NCI-H82 treated with DMSO at 0.1 percent for 48 hours (cell line): ENCODE measurements around the gene RPS2.

Experiments used
- DNase-seq: peaks from one replicate; lab custom pipeline; 2025; ENCODE audit not compliant: unreplicated experiment; lab: John Stamatoyannopoulos, UW

The RPS2 gene

GRCh38 chr16:1999866-2000514 is 35.4 kb upstream of the RPS2 start:
- DNase-seq, result no peak

GRCh38 chr16:1998852-1999801 is 34.5 kb upstream of the RPS2 start:
- DNase-seq, result no peak

GRCh38 chr16:1998360-1998835 is 33.8 kb upstream of the RPS2 start:
- DNase-seq, result no peak

- no peak for DNase-seq
Observed at GRCh38 chr16:1997494-1998359, 33.1 kb upstream of the RPS2 start.

- no peak for DNase-seq
Observed at GRCh38 chr16:1993731-1994131, 29.1 kb upstream of the RPS2 start.

GRCh38 chr16:1992704-1993317 is 28.2 kb upstream of the RPS2 start:
- no peak for DNase-seq

GRCh38 chr16:1991948-1992703 is 27.5 kb upstream of the RPS2 start:
- DNase-seq, result no peak

GRCh38 chr16:1991588-1991947 is 26.9 kb upstream of the RPS2 start:
- DNase-seq, result no peak

- DNase-seq, result no peak
Observed at GRCh38 chr16:1991135-1991551, 26.5 kb upstream of the RPS2 start.

GRCh38 chr16:1990351-1991134 is 25.9 kb upstream of the RPS2 start:
- DNase-seq, result no peak

GRCh38 chr16:1990101-1990350 is 25.4 kb upstream of the RPS2 start:
- no peak for DNase-seq

GRCh38 chr16:1989209-1990100 is 24.8 kb upstream of the RPS2 start, which contains the start of gene SYNGR3:
SYNGR3 (plus strand) TSS chr16:1989970; CDS start chr16:1990103, 133 bp downstream.
- DNase-seq, result no peak

GRCh38 chr16:1987198-1987597 is 22.6 kb upstream of the RPS2 start:
- DNase-seq, result no peak

GRCh38 chr16:1985466-1986150 is 21.0 kb upstream of the RPS2 start:
- DNase-seq, result no peak

GRCh38 chr16:1984347-1985225 is 20.0 kb upstream of the RPS2 start:
- no peak for DNase-seq

GRCh38 chr16:1983544-1984346 is 19.1 kb upstream of the RPS2 start, which contains the start of gene GFER:
GFER (plus strand) TSS chr16:1984193; CDS start chr16:1984219, 26 bp downstream.
- DNase-seq, result peak; percentile 64
